Heart left ventricle (tissue), 16 donors: ENCODE results near the gene CD72. TPM values are rescaled to one million over a fixed set of nuclear protein-coding genes. Genes with fewer than 3 reads are reported as not detected.
"Not testable (repeated sequence)": the region's sequence is repeated elsewhere in the genome, so short reads cannot be mapped to it uniquely, and the experiment has no call there.

Source experiments
- ATAC-seq, 4 donors: fragments of 200-7000 bp; cut with Tn5 transposase; one replicate each; pipeline ENCODE4 v1.9.1; 2020 to 2022; ENCODE audit warnings: moderate library complexity in 4 of 4, mild to moderate bottlenecking in 3 of 4, moderate number of reproducible peaks in 1 of 4
- DNase-seq, 5 donors: peaks; one replicate each; pipeline ENCODE4 v3.0.0-alpha.2; 2020
- H3K27ac ChIP-seq, 12 donors: fragments of 200-600 bp; sonication (generic) in 4 of 12; one replicate each; pipeline versions ENCODE4 v1.5.0 to v1.8.0; 2016 to 2022; ENCODE audit warnings: mild to moderate bottlenecking in 2 of 12
- H3K27me3 ChIP-seq, 9 donors: fragments of 200-600 bp; sonication (generic) in 2 of 9; one replicate each; pipeline versions ENCODE4 v1.5.1 to v1.8.0; 2016 to 2022; ENCODE audit warnings: mild to moderate bottlenecking in 3 of 9
- H3K36me3 ChIP-seq, 9 donors: fragments of 200-600 bp; sonication (generic) in 2 of 9; one replicate each; pipeline versions ENCODE4 v1.5.0 to v1.8.0; 2018 to 2022; ENCODE audit warnings: mild to moderate bottlenecking in 2 of 9
- H3K4me1 ChIP-seq, 12 donors: fragments of 200-600 bp; sonication (generic) in 4 of 12; one replicate each; pipeline versions ENCODE4 v1.5.0 to v1.8.0; 2016 to 2022; ENCODE audit warnings: mild to moderate bottlenecking in 3 of 12
- H3K4me3 ChIP-seq, 12 donors: fragments of 200-600 bp; sonication (generic) in 4 of 12; one replicate each; pipeline versions ENCODE4 v1.5.0 to v1.8.0; 2017 to 2022; ENCODE audit warnings: mild to moderate bottlenecking in 9 of 12, moderate library complexity in 4 of 12
- H3K9me3 ChIP-seq, 12 donors: fragments of 200-600 bp; sonication (generic) in 4 of 12; one replicate each; pipeline versions ENCODE4 v1.5.0 to v1.8.0; 2016 to 2022; ENCODE audit warnings: mild to moderate bottlenecking in 1 of 12
- POLR2A ChIP-seq, 2 donors: fragments of 450-650 bp; IDR thresholded peaks; one replicate each; pipeline ENCODE4 v1.6.1; 2017; ENCODE audit warnings: antibody characterized with exemption in 2 of 2, mild to moderate bottlenecking in 2 of 2, moderate library complexity in 2 of 2
- WGBS, 4 donors: extraction: QIAGEN DNeasy Blood & Tissue Kit in 2 of 4; methylation state at CpG; one replicate each; pipeline versions ENCODE4 v1.1.5 to v1.1.7; 2013 to 2018; 5-methylcytosine and 5-hydroxymethylcytosine counted together
- intact Hi-C, 10 donors: fragments of 100-400 bp; cut with DNase I; formaldehyde crosslinking; loops; one replicate each; pipeline versions ENCODE4 v1.11.1 to v1.14.2; 2022
- polyA plus RNA-seq, 2 donors: library from polyadenylated mRNA; stranded (reverse); fragments of 200-250 nt; gene quantifications; one replicate each; pipeline ENCODE4 v1.2.3, GENCODE V29; 2013
- total RNA-seq, 9 donors: library from RNA; depleted of rRNA in 2 of 9; stranded (reverse); fragments of >200 nt in 2 of 9; fragmentation: NEBNext Ultra II Directional in 3 of 9; extraction: Animal tissue kit (Norgen Biotek cat#: 25700) in 3 of 9; gene quantifications; one replicate each; pipeline versions ENCODE4 v1.1.0 to v1.2.4, GENCODE V29; 2016 to 2023
- TF ChIP-seq, protein P1 (sequence below), 12 donors: fragments of 200-600 bp; sonication (generic) in 4 of 12; IDR thresholded peaks; one replicate each; pipeline versions ENCODE4 v1.5.0 to v1.8.0; 2018 to 2022; ENCODE audit warnings: antibody characterized with exemption in 12 of 12, mild to moderate bottlenecking in 5 of 12
- donor health status: ischemic (EF 13 %, LVEDD 7.1; RV severe dilation, severe dysfunction).
- donor health status: healthy with polysubstance abuse.
- donor health status: DM: no; HTN: yes; CAD: no.
- donor health status: DM: no; HTN: no; CAD: no.
- donor health status: ischemic (EF 25% LVEDD 6.9; RV normal size, moderate dysfunction).
- donor health status: ischemic (EF 25% LVEDD 5.7; RV mildly dilated, moderate dysfunction).
- donor health status: healthy.
- donor health status: DM: yes; HTN: yes; CAD: no.
- donor health status: ischemic (EF 35%, LVEDD 5.7; RV mildly dilated, moderate dysfunction).
- donor health status: nonischemic (EF 11% LVEDD 7.7; RV severe dilation, severe dysfunction).
- donor health status: DM: yes; HTN: yes; CAD: no.
- donor health status: PGD.
- donor health status: ischemic (EF 29% LVEDD 5.4; RV normal size, mild dysfunction).
- donor health status: nonischemic (EF 23%, LVEDD 6.1; RV moderate dilation, normal function).

CD72 gene
- total and polyA plus RNA-seq, 11 donors, result 0.38 to 10.0 (median 0.80) TPM; not detected in 2

DNA sequence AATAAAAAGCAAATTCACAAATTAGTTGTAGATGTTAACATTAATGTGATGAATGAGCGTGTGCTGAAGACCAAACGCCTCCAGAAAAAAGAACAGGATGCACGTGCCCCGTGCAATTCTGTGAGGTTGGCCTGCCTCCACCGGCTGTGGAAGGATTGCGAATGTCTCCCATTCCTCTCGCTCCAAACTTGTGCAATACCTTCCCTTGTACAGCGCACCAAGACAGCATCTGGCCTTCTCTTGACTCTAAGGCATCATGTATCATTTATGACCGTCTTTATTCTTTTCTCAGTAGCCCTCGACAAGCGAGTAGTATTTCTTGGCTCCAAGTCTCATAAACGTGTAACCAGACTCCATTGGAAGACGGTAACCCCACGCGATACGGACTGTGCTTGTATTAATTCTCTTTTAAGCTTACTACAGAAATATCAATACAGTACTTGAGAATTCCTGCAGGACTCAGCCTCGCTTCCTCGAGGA lies 14.7 kb downstream of the CD72 start:
- intact Hi-C loops, result loop anchor here in 4 of 10 donors (2.0 to 10.0 kb wide), 7 partner anchors 44 to 491 kb away; partner anchors contain the start of genes CCDC107 (in 2 of the 4), RMRP (in 2 of the 4), SIT1 (in 2 of the 4) and ATOSB (in 1 of the 4)
- Histone ChIP-seq H3K36me3 (peaks cover 0 to 17% (median 12%) of the 10 kb centered on the region in 9 donors), H3K27ac (peak overlapping the region; percentile 49 to 96 (median 86)), H3K27me3 (no peaks in the 10 kb centered on the region), H3K9me3 (no peaks in the 10 kb centered on the region), H3K4me1 (peaks cover 6 to 33% (median 25%) of the 10 kb centered on the region in 12 donors), H3K4me3 (peak overlapping the region in 11 of 12 donors; percentile 4 to 96 (median 77))
- no peak for TF ChIP-seq POLR2A (IDR thresholded peaks at IDR 0.05)
- TF ChIP-seq, protein P1, sequence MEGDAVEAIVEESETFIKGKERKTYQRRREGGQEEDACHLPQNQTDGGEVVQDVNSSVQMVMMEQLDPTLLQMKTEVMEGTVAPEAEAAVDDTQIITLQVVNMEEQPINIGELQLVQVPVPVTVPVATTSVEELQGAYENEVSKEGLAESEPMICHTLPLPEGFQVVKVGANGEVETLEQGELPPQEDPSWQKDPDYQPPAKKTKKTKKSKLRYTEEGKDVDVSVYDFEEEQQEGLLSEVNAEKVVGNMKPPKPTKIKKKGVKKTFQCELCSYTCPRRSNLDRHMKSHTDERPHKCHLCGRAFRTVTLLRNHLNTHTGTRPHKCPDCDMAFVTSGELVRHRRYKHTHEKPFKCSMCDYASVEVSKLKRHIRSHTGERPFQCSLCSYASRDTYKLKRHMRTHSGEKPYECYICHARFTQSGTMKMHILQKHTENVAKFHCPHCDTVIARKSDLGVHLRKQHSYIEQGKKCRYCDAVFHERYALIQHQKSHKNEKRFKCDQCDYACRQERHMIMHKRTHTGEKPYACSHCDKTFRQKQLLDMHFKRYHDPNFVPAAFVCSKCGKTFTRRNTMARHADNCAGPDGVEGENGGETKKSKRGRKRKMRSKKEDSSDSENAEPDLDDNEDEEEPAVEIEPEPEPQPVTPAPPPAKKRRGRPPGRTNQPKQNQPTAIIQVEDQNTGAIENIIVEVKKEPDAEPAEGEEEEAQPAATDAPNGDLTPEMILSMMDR (IDR thresholded peaks at IDR 0.05), result no peak
- ATAC-seq (peak; percentile 2 to 21 (median 11)), DNase-seq (peak in 4 of 5 donors; percentile 45 to 72 (median 57))
- 2 to 5% (median 3%) methylated on average over 18 of the region's 18 CpGs for WGBS, 4 donors

DNA sequence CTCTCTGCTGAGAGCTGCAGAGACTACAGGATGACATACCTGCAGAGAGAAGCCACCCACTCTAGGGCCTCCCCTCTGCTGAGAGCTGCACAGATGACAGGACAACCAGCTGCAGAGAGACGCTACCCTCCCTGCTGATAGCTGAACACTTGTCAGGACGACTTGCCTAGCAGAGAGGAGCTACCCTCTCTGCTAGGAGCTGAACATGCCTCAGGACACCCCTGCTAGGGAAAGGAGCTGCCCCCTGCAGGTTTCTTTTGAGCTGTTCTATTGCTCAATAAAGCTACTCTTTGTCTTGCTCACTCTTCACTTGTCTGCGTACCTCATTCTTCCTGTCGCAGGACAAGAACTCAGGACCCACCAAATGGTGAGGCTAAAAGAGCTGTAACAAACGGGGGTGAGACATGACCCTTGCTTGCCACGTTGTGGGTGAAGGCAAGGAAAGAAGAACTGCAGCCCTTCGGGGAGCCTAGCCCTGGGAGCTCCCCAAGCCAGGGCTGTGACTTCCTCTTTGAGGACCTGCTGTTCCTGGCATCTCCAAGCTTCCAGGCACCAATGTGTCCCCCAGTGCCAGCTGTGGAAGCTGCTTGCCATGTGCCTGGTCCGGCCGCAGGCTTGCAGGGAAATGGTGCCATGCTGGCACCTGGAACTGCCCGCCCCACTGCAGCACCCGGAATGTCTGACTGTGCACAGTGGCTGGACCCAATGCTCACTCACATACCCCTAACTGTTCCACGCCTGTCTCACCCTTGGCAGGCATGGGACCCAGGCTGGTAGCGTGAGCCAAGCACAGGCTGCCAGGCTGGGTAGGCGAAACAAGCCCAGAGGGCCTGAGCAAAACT lies 18.2 kb downstream of the CD72 start:
- ATAC-seq, result no peak
- no peak overlapping the region for H3K27ac ChIP-seq

DNA sequence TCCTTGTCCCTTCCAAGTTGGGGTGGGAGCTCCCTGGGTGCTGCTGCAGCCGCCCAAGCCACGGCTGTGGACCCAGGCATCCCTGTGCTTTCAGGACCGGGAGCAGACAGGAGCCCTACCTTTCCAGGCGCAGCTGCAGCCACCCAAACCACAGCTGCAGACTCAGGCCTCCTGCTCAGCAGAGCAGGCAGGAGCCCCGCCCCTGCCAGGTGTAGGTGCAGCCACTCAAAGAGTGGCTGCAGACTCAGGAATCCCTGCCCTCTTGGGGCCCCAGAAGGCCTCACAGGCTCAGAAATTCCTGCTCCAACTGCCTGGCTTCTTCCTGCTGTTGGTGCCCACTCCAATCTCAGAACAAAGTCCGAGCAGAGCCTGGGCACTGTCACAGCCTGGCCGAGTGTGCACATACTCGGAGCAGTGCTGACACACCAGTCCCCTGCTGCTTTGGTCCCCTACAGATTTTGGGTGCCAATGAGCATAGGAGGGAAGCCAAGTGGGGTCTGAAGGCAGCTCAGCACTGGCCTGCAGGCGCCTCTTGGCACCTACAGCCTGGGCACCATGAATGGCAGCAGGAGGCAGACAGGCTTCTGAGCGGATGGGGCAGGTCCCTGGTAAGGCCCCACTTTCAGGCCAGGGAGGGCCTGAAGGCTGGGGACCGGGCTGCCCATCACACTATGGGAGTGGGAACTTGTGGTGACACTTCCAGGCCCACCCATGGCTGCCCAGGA lies 19.2 kb downstream of the CD72 start:
- WGBS, 4 donors, result 80 to 94% (median 93%) methylated on average over 5 to 11 of the region's 11 CpGs
- no peak overlapping the region for H3K4me3 ChIP-seq
- DNase-seq (no peak), ATAC-seq (no peak)
- intact Hi-C loops, result loop anchor here in 1 of 10 donors (10.0 kb wide), 1 partner anchor 64 kb away; no protein-coding TSS in a partner anchor
- no peaks in the 10 kb centered on the region for H3K27me3 ChIP-seq
- H3K4me1 ChIP-seq, result peaks cover 0 to 12% (median 9%) of the 10 kb centered on the region in 12 donors
- H3K27ac ChIP-seq, result no peak overlapping the region
- peaks cover 0 to 8% (median under 1%) of the 10 kb centered on the region in 12 donors for H3K9me3 ChIP-seq
- TF ChIP-seq POLR2A (IDR thresholded peaks at IDR 0.05), result no peak
- TF ChIP-seq, protein P1 (IDR thresholded peaks at IDR 0.05), result no peak
- peaks cover 0 to 2% (median 0%) of the 10 kb centered on the region in 9 donors for H3K36me3 ChIP-seq

More for the DNA sequence above, 18.2 kb downstream of the CD72 start:
- no peak overlapping the region for H3K4me3 ChIP-seq
- intact Hi-C loops, result loop anchor here in 4 of 10 donors (5.0 to 10.0 kb wide), 7 partner anchors 47 to 488 kb away; partner anchors contain the start of genes CCDC107 (in 2 of the 4), RMRP (in 2 of the 4), SIT1 (in 2 of the 4) and ATOSB (in 1 of the 4)
- TF ChIP-seq POLR2A (IDR thresholded peaks at IDR 0.05), result no peak
- TF ChIP-seq, protein P1 (IDR thresholded peaks at IDR 0.05), result no peak
- no peaks in the 10 kb centered on the region for H3K36me3 ChIP-seq
- H3K27me3 ChIP-seq, result no peaks in the 10 kb centered on the region
- WGBS, 4 donors, result 85 to 89% (median 88%) methylated on average over 10 to 14 of the region's 14 CpGs
- no peak for DNase-seq
- H3K9me3 ChIP-seq, result no peaks in the 10 kb centered on the region
- peaks cover 0 to 17% (median 10%) of the 10 kb centered on the region in 12 donors for H3K4me1 ChIP-seq

DNA sequence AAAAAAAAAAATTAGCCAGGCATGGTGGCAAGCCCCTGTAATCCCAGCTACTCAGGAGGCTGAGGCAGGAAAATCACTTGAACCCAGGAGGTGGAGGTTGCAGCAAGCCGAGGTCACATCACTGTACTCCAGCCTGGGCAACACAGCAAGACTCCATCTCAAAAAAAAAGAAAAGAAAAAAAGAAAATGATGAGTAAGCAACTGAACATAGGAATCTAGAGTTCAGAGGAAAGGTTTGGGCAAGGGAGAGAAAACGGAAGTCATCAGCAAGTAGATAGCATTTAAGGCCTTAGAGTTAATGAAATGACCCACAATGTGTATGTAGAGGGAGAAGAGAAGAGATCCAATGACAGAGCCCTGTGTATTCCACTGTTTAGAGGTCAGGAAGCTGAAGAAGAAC lies 21.3 kb downstream of the CD72 start:
- not testable (repeated sequence) for ATAC-seq, H3K4me3 ChIP-seq, H3K27me3 ChIP-seq, H3K4me1 ChIP-seq, H3K36me3 ChIP-seq, DNase-seq, H3K27ac ChIP-seq
- intact Hi-C loops, result loop anchor here in 1 of 10 donors (10.0 kb wide), 1 partner anchor 62 kb away; no protein-coding TSS in a partner anchor
- H3K9me3 ChIP-seq, result peaks cover 0 to 29% (median 17%) of the 10 kb centered on the region in 12 donors
- 90 to 96% (median 95%) methylated on average over 2 of the region's 2 CpGs for WGBS, 4 donors
